Lower leg skin (tissue), 3 donors: ENCODE results near the gene PRG2.

Experiments used
- CTCF ChIP-seq, 3 donors: fragments of 450-650 bp; IDR thresholded peaks; one replicate each; pipeline ENCODE4 v1.5.1; 2016; ENCODE audit warnings: antibody characterized with exemption in 3 of 3, mild to moderate bottlenecking in 3 of 3, moderate library complexity in 2 of 3
- POLR2A ChIP-seq, 2 donors: fragments of 450-650 bp; IDR thresholded peaks; one replicate each; pipeline ENCODE4 v1.6.1; 2016 to 2017; ENCODE audit warnings: antibody characterized with exemption in 2 of 2, mild to moderate bottlenecking in 1 of 2, moderate library complexity in 1 of 2

- TF ChIP-seq CTCF (IDR thresholded peaks at IDR 0.05) (no peak), POLR2A (IDR thresholded peaks at IDR 0.05) (no peak)
Observed at GRCh38 chr11:57370941-57371340, 19.5 kb downstream of the PRG2 start.
